Measurements from ENCODE around the gene GOLGA5.

Gene GOLGA5

DNA sequence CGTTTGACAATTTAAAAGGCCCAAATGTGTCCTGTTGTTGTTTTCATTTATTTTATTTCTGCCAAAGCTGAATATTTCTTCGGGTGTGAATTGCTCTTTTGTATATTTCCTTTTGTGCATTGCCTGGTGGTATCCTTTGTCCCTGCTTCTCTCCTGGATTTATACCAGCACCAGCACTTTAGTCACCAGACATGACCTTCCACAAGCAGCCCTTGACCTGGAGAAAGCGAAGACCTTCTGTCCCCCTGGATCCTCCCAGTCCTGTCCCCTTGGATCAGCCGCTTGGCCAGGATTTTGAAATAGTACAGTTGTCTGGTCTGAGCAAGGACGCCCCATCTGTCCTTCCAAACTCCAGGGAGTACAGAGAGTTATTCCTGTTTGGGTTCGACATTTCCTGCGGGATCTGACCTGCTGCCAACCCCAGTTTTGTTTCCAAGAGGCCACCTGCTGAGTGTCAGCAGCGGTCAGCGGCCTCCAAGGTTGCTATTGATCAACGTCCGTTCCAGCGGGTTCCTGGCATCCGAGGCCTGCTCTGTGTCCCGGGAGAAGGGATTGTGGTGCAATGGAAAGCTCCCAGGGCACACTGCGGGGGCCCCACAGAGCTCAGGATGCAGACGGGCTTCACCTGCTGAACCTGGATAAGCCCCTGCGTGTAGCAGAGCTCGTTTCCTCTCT lies 83.8 kb downstream of the GOLGA5 start:
- peaks cover 59% of the 10 kb centered on the region for H3K27me3 Mint-ChIP-seq
- H3K27ac Mint-ChIP-seq (ENCODE audit: low read depth) = no peak overlapping the region

DNA sequence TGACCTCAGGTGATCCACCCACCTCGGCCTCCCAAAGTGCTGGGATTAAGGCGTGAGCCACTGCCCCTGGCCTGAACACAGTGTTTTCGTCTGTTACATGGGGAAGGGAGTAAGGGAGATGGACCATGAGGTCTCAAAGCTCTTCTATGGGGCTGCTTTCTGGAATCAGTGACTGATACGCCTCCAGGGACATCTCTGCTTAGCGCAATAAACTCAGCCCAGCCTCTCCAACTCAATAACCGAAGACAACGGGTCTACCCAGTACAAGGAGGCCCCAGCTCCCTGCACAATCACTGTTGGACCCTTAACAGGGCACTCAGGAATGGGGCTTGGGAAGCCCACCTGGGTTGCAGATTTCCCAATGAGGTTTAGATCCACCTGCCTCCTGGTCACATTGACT lies 86.2 kb downstream of the GOLGA5 start:
- no peak overlapping the region for H3K4me3 Mint-ChIP-seq
- DNase-seq (ENCODE audit: low spot score in 2 of 2) (no peak), ATAC-seq (replicated peaks; ENCODE audit: extremely low read depth, poor library complexity, severe bottlenecking) (no peak)
- H3K4me1 Mint-ChIP-seq = no peaks in the 10 kb centered on the region
- H3K27me3 Mint-ChIP-seq = peaks cover 73% of the 10 kb centered on the region
- peaks cover 2% of the 10 kb centered on the region for H3K36me3 Mint-ChIP-seq (ENCODE audit: insufficient read depth)
- no peak overlapping the region for H3K27ac Mint-ChIP-seq (ENCODE audit: low read depth)
- no peaks in the 10 kb centered on the region for H3K9me3 Mint-ChIP-seq

More for the DNA sequence above, 83.8 kb downstream of the GOLGA5 start:
- Mint-ChIP-seq H3K4me3 (no peak overlapping the region), H3K4me1 (no peaks in the 10 kb centered on the region), H3K36me3 (ENCODE audit: insufficient read depth) (peaks cover 2% of the 10 kb centered on the region), H3K9me3 (no peaks in the 10 kb centered on the region)
- ATAC-seq (replicated peaks; ENCODE audit: extremely low read depth, poor library complexity, severe bottlenecking) (no peak), DNase-seq (ENCODE audit: low spot score in 2 of 2) (no peak)

DNA sequence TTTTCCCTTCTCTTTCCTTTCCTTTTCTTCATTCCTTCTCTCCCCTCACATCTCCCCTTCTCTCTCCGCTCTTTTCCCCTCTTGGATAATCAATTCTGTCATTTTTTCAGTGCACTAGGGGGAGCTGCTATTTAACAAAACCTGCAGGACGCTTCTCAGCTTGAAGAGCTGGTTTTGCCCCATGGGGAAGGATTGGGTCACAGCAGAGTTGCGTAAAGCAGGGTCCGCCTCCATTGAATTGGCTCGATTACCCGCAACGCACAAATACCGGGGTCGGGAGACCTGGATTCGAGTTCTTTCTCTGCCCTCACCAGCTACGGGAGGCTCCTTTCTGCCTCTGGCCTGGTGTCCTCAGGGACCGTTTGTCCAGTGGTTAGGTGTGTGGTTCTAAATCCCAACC lies 86.7 kb downstream of the GOLGA5 start:
- Mint-ChIP-seq H3K4me1 (no peaks in the 10 kb centered on the region), H3K9me3 (no peaks in the 10 kb centered on the region), H3K27ac (ENCODE audit: low read depth) (no peak overlapping the region), H3K4me3 (no peak overlapping the region), H3K36me3 (ENCODE audit: insufficient read depth) (peaks cover 2% of the 10 kb centered on the region), H3K27me3 (peaks cover 78% of the 10 kb centered on the region)
- ATAC-seq (replicated peaks; ENCODE audit: extremely low read depth, poor library complexity, severe bottlenecking) (no peak), DNase-seq (ENCODE audit: low spot score in 2 of 2) (no peak)

DNA sequence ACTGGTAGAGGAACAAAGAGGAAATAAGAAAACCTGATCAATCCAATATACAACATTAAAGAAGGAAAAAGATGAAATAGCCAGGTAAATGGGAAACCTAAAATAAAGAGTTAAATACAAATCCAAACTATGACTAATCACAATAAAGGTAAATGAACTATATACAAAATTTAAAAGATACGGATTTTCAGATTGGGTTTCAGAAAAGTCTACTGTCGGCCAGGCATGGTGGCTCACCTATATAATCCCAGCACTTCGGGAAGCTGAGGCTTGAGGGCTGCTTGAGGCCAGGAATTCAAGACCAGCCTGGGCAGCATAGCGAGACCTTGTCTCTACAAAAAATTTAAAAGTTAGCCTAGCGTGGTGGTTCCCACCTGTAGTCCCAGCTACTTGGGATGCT lies 89.0 kb downstream of the GOLGA5 start:
- no peak overlapping the region for H3K27ac Mint-ChIP-seq (ENCODE audit: low read depth)
- ATAC-seq (replicated peaks; ENCODE audit: extremely low read depth, poor library complexity, severe bottlenecking) (no peak), DNase-seq (ENCODE audit: low spot score in 2 of 2) (no peak)
- H3K4me3 Mint-ChIP-seq = no peak overlapping the region
- H3K27me3 Mint-ChIP-seq = peaks cover 60% of the 10 kb centered on the region
- no peaks in the 10 kb centered on the region for H3K36me3 Mint-ChIP-seq (ENCODE audit: insufficient read depth)
- H3K4me1 Mint-ChIP-seq = no peaks in the 10 kb centered on the region
- H3K9me3 Mint-ChIP-seq = no peaks in the 10 kb centered on the region

DNA sequence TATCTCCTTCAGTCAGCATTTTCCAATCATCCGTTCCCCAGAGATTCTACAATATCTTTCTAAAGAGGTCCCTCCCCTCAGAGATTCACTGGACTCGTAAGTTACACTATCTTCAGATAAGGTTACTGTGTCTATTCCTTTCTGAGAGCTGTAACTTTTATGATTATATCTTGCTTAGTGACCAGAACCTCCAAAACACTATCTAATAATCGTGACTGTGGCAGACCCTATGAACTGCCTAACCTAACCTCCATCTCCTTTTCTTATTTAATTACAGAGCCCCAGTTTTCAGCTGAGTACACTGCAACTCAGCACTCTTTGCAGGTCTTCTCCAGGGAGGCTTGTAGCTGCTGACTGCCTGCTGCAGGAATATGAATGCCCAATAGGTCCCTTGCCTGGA lies 90.3 kb downstream of the GOLGA5 start:
- Mint-ChIP-seq H3K4me3 (no peak overlapping the region), H3K27me3 (peaks cover 50% of the 10 kb centered on the region), H3K9me3 (no peaks in the 10 kb centered on the region), H3K27ac (ENCODE audit: low read depth) (no peak overlapping the region), H3K36me3 (ENCODE audit: insufficient read depth) (no peaks in the 10 kb centered on the region), H3K4me1 (no peaks in the 10 kb centered on the region)
- ATAC-seq (replicated peaks; ENCODE audit: extremely low read depth, poor library complexity, severe bottlenecking) (no peak), DNase-seq (ENCODE audit: low spot score in 2 of 2) (no peak)

DNA sequence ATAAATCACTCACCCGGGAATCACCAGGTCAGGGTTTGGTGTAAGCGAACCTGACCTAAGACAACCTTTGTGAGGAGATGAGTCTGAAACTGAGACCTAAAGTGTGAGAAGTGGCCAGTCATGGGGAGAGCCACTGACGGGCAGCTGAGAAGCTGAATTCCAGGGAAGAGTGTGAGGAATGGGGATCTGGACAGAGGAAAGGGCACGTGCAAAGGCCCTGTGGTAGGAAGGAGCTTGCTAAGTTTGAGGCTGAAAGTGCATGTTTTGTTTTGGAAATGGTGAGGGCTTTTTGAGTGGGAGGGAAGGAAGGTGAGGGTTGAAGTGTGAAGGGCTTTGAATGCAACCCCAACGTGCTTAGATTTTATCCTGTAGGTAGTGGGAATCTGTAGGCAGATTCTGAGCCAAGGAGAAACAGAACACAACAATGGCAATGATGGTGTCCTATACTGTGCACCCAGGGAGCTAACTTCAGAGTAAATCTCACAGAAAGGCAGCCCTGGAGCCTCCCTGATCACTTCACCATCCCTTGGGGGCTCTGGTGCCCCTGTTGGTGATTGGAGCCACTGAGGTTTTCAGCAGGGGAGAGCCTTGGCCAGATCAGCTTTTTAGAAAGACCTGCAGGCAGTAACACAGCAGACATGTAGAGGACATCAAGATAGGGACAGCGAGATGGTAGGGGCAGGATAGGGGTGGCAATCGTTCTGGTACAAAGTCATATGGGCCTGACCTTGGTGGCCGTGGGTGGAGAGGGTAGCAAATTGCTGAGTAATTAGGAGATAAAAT lies 91.4 kb downstream of the GOLGA5 start:
- Mint-ChIP-seq H3K27ac (ENCODE audit: low read depth) (no peak overlapping the region), H3K4me1 (no peaks in the 10 kb centered on the region), H3K9me3 (no peaks in the 10 kb centered on the region), H3K27me3 (peaks cover 39% of the 10 kb centered on the region), H3K4me3 (no peak overlapping the region), H3K36me3 (ENCODE audit: insufficient read depth) (no peaks in the 10 kb centered on the region)
- ATAC-seq (replicated peaks; ENCODE audit: extremely low read depth, poor library complexity, severe bottlenecking) (no peak), DNase-seq (ENCODE audit: low spot score in 2 of 2) (no peak)

DNA sequence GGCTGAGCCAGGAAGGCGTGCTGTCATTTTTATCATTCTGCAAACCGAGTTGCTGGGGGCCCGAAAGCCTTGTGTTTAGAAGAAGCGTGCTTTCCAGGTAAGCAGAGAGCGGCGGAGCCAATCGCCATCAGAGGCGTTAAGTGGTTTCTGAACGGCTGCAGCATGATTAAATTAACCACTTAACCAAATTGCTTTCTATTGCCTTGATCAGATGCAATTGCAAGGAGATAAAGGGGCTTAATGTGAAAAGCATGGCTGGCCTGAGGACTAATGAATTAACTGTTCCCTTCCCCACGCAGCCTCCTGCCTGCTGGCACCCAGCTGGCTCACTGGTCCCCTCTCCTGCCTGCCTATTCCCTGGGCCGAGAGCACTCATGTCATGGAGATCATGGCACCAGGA lies 92.2 kb downstream of the GOLGA5 start:
- no peaks in the 10 kb centered on the region for H3K36me3 Mint-ChIP-seq (ENCODE audit: insufficient read depth)
- H3K4me1 Mint-ChIP-seq = no peaks in the 10 kb centered on the region
- H3K4me3 Mint-ChIP-seq = no peak overlapping the region
- H3K9me3 Mint-ChIP-seq = no peaks in the 10 kb centered on the region
- ATAC-seq (replicated peaks; ENCODE audit: extremely low read depth, poor library complexity, severe bottlenecking) (no peak), DNase-seq (ENCODE audit: low spot score in 2 of 2) (no peak)
- H3K27me3 Mint-ChIP-seq = peaks cover 31% of the 10 kb centered on the region
- H3K27ac Mint-ChIP-seq (ENCODE audit: low read depth) = no peak overlapping the region

DNA sequence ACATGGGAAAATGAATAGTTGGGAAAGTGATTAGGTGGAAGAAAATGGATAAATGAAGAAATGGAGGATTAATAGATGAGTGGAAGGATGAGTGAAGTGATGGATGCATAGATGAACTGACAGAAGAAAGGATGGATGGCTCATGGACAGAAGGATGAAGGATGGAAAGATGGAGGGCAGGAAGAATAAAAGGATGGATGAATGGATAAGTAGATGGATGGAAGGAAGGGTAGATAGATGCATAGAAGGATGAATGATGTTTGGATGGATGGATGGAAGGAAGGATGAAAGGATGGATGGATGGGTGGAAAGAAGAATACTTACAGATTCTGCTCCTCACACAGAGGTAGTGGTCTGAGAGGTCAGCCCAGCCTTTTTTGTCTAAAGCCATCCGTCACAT lies 93.1 kb downstream of the GOLGA5 start:
- Mint-ChIP-seq H3K9me3 (no peaks in the 10 kb centered on the region), H3K27me3 (peaks cover 23% of the 10 kb centered on the region), H3K4me3 (no peak overlapping the region), H3K27ac (ENCODE audit: low read depth) (no peak overlapping the region), H3K4me1 (no peaks in the 10 kb centered on the region), H3K36me3 (ENCODE audit: insufficient read depth) (no peaks in the 10 kb centered on the region)
- DNase-seq (ENCODE audit: low spot score in 2 of 2) (no peak), ATAC-seq (replicated peaks; ENCODE audit: extremely low read depth, poor library complexity, severe bottlenecking) (no peak)

DNA sequence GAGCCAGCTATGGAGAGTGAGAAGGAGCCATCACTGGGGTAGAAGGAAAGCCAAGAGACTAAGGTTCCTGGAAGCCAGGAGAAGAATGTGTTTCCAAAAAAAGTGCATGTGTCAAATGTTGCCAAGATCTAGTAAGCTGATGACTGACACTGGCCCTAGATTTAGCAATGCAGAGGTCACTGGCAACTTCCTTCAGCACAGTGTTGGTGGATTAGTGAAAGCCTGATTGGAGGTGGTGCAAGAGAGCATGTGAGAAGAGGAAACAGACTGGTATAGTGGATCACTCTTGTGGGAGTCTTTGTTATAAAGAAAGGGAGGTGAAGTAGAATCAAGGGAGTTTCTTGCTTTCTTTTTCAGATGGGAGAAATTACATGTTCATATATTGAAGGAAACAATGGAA lies 94.8 kb downstream of the GOLGA5 start:
- Mint-ChIP-seq H3K4me1 (no peaks in the 10 kb centered on the region), H3K27me3 (peaks cover 22% of the 10 kb centered on the region), H3K9me3 (peaks cover 6% of the 10 kb centered on the region), H3K36me3 (ENCODE audit: insufficient read depth) (no peaks in the 10 kb centered on the region), H3K4me3 (no peak overlapping the region), H3K27ac (ENCODE audit: low read depth) (no peak overlapping the region)
- DNase-seq (ENCODE audit: low spot score in 2 of 2) (no peak), ATAC-seq (replicated peaks; ENCODE audit: extremely low read depth, poor library complexity, severe bottlenecking) (no peak)
